ENCODE results near the gene PLEKHN1.
A peak's percentile ranks its signal among the peaks of the same experiment; 100 is the strongest.
"Not testable (repeated sequence)": the region's sequence is repeated elsewhere in the genome, so short reads cannot be mapped to it uniquely, and the experiment has no call there.

Gene PLEKHN1

GRCh38 chr1:943545-944340 lies 22.5 kb upstream of the PLEKHN1 start:
- DNase-seq: no peak

- DNase-seq: no peak
Measured at GRCh38 chr1:944341-945325, 21.6 kb upstream of the PLEKHN1 start.

GRCh38 chr1:945688-946556 lies 20.4 kb upstream of the PLEKHN1 start:
- no peak for DNase-seq

GRCh38 chr1:946811-947210 lies 19.5 kb upstream of the PLEKHN1 start:
- not testable (repeated sequence) for DNase-seq

- DNase-seq: no peak
Measured at GRCh38 chr1:947958-948357, 18.3 kb upstream of the PLEKHN1 start.

- DNase-seq: no peak
Measured at GRCh38 chr1:950268-950667, 16.0 kb upstream of the PLEKHN1 start.

GRCh38 chr1:950881-951280 lies 15.4 kb upstream of the PLEKHN1 start:
- no peak for DNase-seq

- DNase-seq: no peak
Measured at GRCh38 chr1:951364-951763, 14.9 kb upstream of the PLEKHN1 start.

GRCh38 chr1:952201-952600 lies 14.1 kb upstream of the PLEKHN1 start:
- no peak for DNase-seq

- DNase-seq: no peak
Measured at GRCh38 chr1:952603-953002, 13.7 kb upstream of the PLEKHN1 start.

GRCh38 chr1:953524-954320 lies 12.6 kb upstream of the PLEKHN1 start:
- DNase-seq: no peak

GRCh38 chr1:954927-955326 lies 11.4 kb upstream of the PLEKHN1 start:
- no peak for DNase-seq

- DNase-seq: no peak
Measured at GRCh38 chr1:955474-955873, 10.8 kb upstream of the PLEKHN1 start.

GRCh38 chr1:956636-957035 lies 9.6 kb upstream of the PLEKHN1 start:
- DNase-seq: no peak

- DNase-seq: peak; percentile 92
Measured at GRCh38 chr1:958823-959730, 7.2 kb upstream of the PLEKHN1 start, which contains the start of gene NOC2L. Gene NOC2L (minus strand): TSS chr1:959256. CDS start chr1:959240, 16 bp downstream.

- no peak for DNase-seq
Measured at GRCh38 chr1:959731-960362, 6.4 kb upstream of the PLEKHN1 start.

- peak; percentile 73 for DNase-seq
Measured at GRCh38 chr1:960363-961131, 5.7 kb upstream of the PLEKHN1 start, which contains the start of gene KLHL17. Gene KLHL17 (plus strand): TSS chr1:960584. CDS start chr1:960694, 110 bp downstream.

- DNase-seq: no peak
Measured at GRCh38 chr1:961132-961669, 5.1 kb upstream of the PLEKHN1 start.

All from activated gamma-delta T cell (primary cell).